PFSK-1 (cell line): ENCODE results near the gene ARL15.

Experiments
- FOXP2 ChIP-seq: optimal IDR thresholded peaks from 2 replicates; pipeline ENCODE3; 2011; ENCODE audit warnings: borderline replicate concordance, control low read depth, inconsistent platforms; ENCODE audit not compliant: insufficient read depth; ENCODE audit errors: extremely low read length, extremely low read depth
- POLR2AphosphoS5 ChIP-seq: IDR thresholded peaks from 2 replicates; pipeline ENCODE4 v1.6.1; 2012; ENCODE audit warnings: low read depth, mild to moderate bottlenecking, control low read depth, low read length, moderate library complexity
- SIN3A ChIP-seq: IDR thresholded peaks from 2 replicates; pipeline ENCODE4 v1.6.1; 2012; ENCODE audit warnings: mild to moderate bottlenecking, low read length, moderate library complexity, borderline replicate concordance; ENCODE audit not compliant: insufficient read depth
- TAF1 ChIP-seq: IDR thresholded peaks from 2 replicates; pipeline ENCODE4 v1.6.1; 2012; ENCODE audit warnings: low read length, control low read depth, borderline replicate concordance; ENCODE audit not compliant: insufficient read depth
- TF ChIP-seq, protein P1 (sequence below), 2 experiments: IDR thresholded peaks; 2 replicates each; pipeline versions ENCODE4 v1.6.1 to v1.8.0; 2011 to 2012; ENCODE audit warnings: low read depth in 2 of 2, low read length in 2 of 2, control low read depth in 1 of 2, inconsistent platforms in 1 of 2, mild to moderate bottlenecking in 1 of 2, moderate library complexity in 1 of 2; ENCODE audit not compliant: insufficient read depth in 1 of 2

ARL15 gene

DNA sequence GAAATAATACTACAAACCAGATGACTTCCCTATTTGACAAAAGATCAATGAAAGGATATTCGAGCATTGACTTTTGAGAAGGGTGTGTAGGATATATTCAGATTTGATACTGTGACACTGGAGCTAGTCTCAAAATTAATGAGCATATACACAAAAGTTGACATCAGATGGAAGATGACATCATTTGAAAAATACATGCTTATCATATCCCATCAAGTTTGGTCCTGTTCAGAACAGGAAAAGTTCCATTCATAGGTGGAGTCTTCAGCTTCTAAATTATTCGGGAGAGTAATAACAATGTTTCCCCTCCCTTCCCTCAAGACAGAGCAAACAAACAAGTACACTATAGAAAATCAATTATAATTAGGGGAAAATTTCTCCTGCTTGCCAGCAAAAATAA lies 401.6 kb downstream of the ARL15 start:
- TF ChIP-seq FOXP2 (no peak), POLR2AphosphoS5 (no peak), TAF1 (no peak)
- TF ChIP-seq, protein P1, sequence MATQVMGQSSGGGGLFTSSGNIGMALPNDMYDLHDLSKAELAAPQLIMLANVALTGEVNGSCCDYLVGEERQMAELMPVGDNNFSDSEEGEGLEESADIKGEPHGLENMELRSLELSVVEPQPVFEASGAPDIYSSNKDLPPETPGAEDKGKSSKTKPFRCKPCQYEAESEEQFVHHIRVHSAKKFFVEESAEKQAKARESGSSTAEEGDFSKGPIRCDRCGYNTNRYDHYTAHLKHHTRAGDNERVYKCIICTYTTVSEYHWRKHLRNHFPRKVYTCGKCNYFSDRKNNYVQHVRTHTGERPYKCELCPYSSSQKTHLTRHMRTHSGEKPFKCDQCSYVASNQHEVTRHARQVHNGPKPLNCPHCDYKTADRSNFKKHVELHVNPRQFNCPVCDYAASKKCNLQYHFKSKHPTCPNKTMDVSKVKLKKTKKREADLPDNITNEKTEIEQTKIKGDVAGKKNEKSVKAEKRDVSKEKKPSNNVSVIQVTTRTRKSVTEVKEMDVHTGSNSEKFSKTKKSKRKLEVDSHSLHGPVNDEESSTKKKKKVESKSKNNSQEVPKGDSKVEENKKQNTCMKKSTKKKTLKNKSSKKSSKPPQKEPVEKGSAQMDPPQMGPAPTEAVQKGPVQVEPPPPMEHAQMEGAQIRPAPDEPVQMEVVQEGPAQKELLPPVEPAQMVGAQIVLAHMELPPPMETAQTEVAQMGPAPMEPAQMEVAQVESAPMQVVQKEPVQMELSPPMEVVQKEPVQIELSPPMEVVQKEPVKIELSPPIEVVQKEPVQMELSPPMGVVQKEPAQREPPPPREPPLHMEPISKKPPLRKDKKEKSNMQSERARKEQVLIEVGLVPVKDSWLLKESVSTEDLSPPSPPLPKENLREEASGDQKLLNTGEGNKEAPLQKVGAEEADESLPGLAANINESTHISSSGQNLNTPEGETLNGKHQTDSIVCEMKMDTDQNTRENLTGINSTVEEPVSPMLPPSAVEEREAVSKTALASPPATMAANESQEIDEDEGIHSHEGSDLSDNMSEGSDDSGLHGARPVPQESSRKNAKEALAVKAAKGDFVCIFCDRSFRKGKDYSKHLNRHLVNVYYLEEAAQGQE (IDR thresholded peaks at IDR 0.05; ENCODE audit: insufficient read depth in 1 of 2, low read depth in 2 of 2, low read length in 2 of 2): no peak

DNA sequence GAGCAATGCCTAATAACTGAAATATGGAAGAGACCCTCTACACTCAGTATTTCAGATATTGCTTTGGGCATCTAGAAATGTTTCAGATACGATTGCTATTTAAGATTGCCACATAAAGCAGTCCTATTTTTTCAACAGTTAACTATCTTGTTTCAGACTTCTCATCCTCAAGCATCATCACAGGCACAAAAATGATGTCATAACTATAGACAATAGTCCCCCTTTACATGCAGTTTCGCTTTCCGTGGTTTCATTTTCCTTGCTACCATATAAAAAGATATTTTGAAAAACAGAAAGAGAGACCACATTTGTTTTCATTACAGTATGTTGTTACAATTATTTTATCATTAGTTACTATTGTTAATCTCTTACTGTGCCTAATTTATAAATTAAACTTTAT lies 402.5 kb downstream of the ARL15 start:
- TF ChIP-seq SIN3A (no peak), TAF1 (no peak), POLR2AphosphoS5 (no peak), FOXP2 (no peak)
- TF ChIP-seq, protein P1 (IDR thresholded peaks at IDR 0.05; ENCODE audit: insufficient read depth in 1 of 2, low read depth in 2 of 2, low read length in 2 of 2): no peak

DNA sequence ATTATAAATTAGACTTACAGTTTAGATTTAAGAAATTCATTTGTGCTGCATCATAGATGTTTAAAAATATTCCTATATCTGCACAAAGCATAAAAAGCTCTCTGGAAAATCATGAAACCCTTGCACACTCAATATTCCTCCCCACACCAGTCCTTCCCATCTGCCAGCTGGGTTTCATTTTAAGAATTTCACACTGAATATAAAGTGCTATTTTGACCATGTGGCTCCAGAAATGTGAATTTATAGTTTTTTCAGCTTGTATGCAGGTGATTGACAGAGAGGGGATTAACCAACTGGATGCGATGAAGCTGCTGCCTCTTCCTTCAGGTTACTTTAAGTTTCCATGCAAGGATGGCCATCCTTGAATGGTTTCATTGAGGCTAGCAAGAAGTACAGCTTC lies 403.6 kb downstream of the ARL15 start:
- TF ChIP-seq, protein P1 (IDR thresholded peaks at IDR 0.05; ENCODE audit: insufficient read depth in 1 of 2, low read depth in 2 of 2, low read length in 2 of 2): no peak
- no peak for TF ChIP-seq FOXP2
- no peak for TF ChIP-seq POLR2AphosphoS5
- no peak for TF ChIP-seq TAF1
- TF ChIP-seq SIN3A: no peak

DNA sequence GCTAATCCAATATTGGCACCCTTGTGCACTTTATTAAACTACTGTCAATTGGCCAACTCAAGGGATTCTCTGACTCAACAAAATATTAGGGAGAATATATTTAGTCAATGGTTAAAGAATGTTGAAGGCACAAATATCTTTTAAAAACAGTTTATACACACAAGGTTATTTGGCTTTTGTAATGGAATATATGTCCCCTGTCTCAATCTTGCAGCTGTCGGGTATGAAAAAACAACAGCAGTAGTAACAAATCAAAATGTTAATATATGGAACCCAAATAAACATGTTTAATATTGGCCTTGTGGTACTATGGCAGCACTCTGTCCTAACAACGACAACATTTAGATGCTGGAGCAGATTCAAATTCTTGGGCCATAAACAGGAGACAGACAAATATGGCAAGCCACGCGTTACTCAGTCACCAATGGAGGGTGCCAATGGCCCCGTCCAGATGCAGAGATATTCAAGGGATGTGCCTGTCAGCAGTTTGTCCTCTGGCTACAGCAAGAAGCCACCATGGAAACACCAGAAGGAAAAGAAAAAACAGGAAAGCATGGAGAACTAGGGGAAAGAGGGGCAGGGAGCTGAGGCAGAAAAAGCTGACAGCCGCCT lies 408.0 kb downstream of the ARL15 start:
- TF ChIP-seq, protein P1 (IDR thresholded peaks at IDR 0.05; ENCODE audit: insufficient read depth in 1 of 2, low read depth in 2 of 2, low read length in 2 of 2): no peak
- TF ChIP-seq FOXP2 (no peak), TAF1 (no peak), SIN3A (no peak), POLR2AphosphoS5 (no peak)

DNA sequence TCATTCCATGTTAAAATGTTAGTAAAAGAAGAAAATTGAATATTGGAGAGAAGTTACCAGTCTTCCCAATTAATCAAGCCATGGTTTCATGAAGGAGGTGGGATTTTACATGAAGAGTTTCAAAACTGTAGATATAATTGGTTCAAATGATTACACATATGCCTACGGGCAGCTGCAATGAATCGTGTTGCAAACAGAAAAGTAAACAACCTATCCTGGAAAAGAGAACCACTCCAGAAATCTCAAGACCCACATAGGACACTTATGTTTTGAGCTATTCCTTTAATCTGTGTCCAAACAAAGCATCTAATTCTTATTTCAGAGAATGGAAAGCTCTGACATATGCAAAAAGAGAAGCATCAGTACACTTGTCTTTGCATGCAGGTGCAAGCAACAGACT lies 409.7 kb downstream of the ARL15 start:
- TF ChIP-seq, protein P1 (IDR thresholded peaks at IDR 0.05; ENCODE audit: insufficient read depth in 1 of 2, low read depth in 2 of 2, low read length in 2 of 2): no peak
- TF ChIP-seq TAF1 (no peak), POLR2AphosphoS5 (no peak), SIN3A (no peak), FOXP2 (no peak)
